ENCODE results near the gene CACNB1.
"Not testable (repeated sequence)": the region's sequence is repeated elsewhere in the genome, so short reads cannot be mapped to it uniquely, and the experiment has no call there.

CACNB1 gene

GRCh38 chr17:39173526-39174274, 23.8 kb downstream of the CACNB1 start:
- no peak for DNase-seq

GRCh38 chr17:39173080-39173479, 24.4 kb downstream of the CACNB1 start:
- DNase-seq, result no peak

- DNase-seq, result no peak
Observed at GRCh38 chr17:39171933-39172332, 25.5 kb downstream of the CACNB1 start.

GRCh38 chr17:39170558-39170957, 26.9 kb downstream of the CACNB1 start:
- no peak for DNase-seq

GRCh38 chr17:39170109-39170508, 27.4 kb downstream of the CACNB1 start:
- no peak for DNase-seq

GRCh38 chr17:39169518-39169917, 28.0 kb downstream of the CACNB1 start:
- no peak for DNase-seq

GRCh38 chr17:39169101-39169500, 28.4 kb downstream of the CACNB1 start:
- no peak for DNase-seq

- not testable (repeated sequence) for DNase-seq
Observed at GRCh38 chr17:39168503-39168902, 29.0 kb downstream of the CACNB1 start.

GRCh38 chr17:39167476-39167875, 30.0 kb downstream of the CACNB1 start:
- DNase-seq, result no peak

GRCh38 chr17:39166437-39167335, 30.8 kb downstream of the CACNB1 start:
- DNase-seq, result no peak

- no peak for DNase-seq
Observed at GRCh38 chr17:39165841-39166349, 31.6 kb downstream of the CACNB1 start, which contains the start of gene ARL5C. Gene ARL5C, minus strand, starts transcription at chr17:39166161. Its CDS starts 401 bp downstream, at chr17:39165760.

GRCh38 chr17:39165178-39165840, 32.2 kb downstream of the CACNB1 start:
- DNase-seq, result no peak

GRCh38 chr17:39164675-39165143, 32.8 kb downstream of the CACNB1 start:
- DNase-seq, result peak; percentile 56 to 83

GRCh38 chr17:39161962-39162361, 35.5 kb downstream of the CACNB1 start:
- no peak for DNase-seq

- no peak for DNase-seq
Observed at GRCh38 chr17:39158623-39159022, 38.8 kb downstream of the CACNB1 start.

- DNase-seq, result no peak
Observed at GRCh38 chr17:39156491-39156890, 41.0 kb downstream of the CACNB1 start.

GRCh38 chr17:39155654-39156053, 41.8 kb downstream of the CACNB1 start:
- no peak for DNase-seq

- peak; percentile 74 to 89 for DNase-seq
Observed at GRCh38 chr17:39153599-39154051, 43.8 kb downstream of the CACNB1 start.

- peak in 1 of 2 experiments; percentile 72 for DNase-seq
Observed at GRCh38 chr17:39151943-39152818, 45.3 kb downstream of the CACNB1 start.

- peak in 1 of 2 experiments; percentile 44 for DNase-seq
Observed at GRCh38 chr17:39151150-39151942, 46.1 kb downstream of the CACNB1 start, which contains the start of gene PLXDC1. Gene PLXDC1, minus strand, starts transcription at chr17:39151637. Its CDS starts 200 bp downstream, at chr17:39151437.

GRCh38 chr17:39150795-39151149, 46.7 kb downstream of the CACNB1 start:
- DNase-seq, result no peak

Measured in NCI-H526 (cell line).